HG03175 (cell line): Measurements from ENCODE around the gene TALDO1.
A peak's percentile ranks its signal among the peaks of the same experiment; 100 is the strongest.
"Not testable (repeated sequence)": the region's sequence is repeated elsewhere in the genome, so short reads cannot be mapped to it uniquely, and the experiment has no call there.

Source experiments
- ATAC-seq: cut with Tn5 transposase; IDR thresholded peaks from one replicate; pipeline ENCODE4 v1.9.1; 2021; ENCODE audit warnings: mild to moderate bottlenecking, moderate library complexity; ENCODE audit not compliant: unreplicated experiment

TALDO1 gene

DNA sequence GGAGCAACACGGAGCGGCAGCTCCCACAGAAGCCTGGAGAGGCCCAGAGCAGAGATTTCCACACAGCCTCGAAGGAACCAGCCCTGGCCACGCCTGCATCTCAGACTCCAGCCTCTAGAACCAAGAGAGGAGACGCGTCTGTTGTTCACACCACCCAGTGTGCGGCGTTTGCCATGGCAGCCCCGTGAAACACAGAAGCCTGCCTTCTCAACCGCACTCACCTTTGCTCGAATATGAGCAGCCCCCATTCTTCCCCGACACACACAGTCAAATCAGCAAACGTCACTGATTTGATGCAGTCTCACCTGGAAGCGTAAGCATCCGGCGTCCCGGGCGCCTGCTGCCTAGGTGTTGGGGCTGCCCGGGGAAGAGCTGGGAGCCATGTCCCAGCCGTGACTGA, 14.2 kb upstream of the TALDO1 start:
- ATAC-seq, result no peak

GRCh38 chr11:734541-734940, 12.7 kb upstream of the TALDO1 start:
- ATAC-seq, result not testable (repeated sequence)

- ATAC-seq, result no peak
Measured at GRCh38 chr11:737366-737765, 9.9 kb upstream of the TALDO1 start.

- ATAC-seq, result not testable (repeated sequence)
Measured at GRCh38 chr11:737899-738298, 9.4 kb upstream of the TALDO1 start.

DNA sequence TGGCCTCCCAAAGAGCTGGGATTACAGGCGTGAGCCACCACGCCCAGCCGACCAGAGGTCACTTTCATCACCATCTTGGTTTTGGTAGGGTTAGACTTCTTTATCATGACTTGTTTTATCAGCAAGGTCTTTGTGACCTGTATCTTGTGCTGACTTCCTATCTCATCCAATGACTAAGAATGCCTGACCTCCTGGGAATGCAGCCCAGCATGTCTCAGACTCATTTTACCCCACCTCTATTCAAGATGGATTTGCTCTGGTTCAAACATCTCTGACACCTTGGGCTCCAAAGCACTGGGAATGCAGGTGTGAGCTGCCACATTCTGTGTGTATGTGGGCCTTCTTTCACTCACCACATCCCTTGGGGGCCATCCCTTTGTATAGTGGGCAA, 5.1 kb upstream of the TALDO1 start:
- no peak for ATAC-seq

- no peak for ATAC-seq
Measured at GRCh38 chr11:742571-743201, 4.6 kb upstream of the TALDO1 start.

DNA sequence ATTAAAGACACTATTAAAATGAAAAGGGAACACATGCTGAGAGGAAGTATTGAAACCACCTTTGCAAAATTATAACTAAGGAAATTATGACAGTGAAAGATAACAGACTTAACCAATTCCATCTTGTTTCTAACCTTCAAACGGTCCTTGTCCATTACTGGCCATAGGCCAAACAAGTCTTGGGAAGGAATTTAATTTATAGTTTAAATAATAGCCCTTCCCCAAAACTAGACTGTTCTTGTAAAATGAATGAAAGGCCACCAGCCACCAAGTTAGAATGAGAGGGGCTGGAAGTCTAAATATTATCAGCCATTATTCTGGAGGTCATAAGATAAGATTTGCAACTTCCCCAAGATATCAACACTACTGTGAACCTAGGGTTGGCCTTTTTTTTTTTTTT, 1.8 kb upstream of the TALDO1 start:
- no peak for ATAC-seq

- peak; percentile 27 for ATAC-seq
Measured at GRCh38 chr11:746289-747157, 741 bp upstream of the TALDO1 start.

DNA sequence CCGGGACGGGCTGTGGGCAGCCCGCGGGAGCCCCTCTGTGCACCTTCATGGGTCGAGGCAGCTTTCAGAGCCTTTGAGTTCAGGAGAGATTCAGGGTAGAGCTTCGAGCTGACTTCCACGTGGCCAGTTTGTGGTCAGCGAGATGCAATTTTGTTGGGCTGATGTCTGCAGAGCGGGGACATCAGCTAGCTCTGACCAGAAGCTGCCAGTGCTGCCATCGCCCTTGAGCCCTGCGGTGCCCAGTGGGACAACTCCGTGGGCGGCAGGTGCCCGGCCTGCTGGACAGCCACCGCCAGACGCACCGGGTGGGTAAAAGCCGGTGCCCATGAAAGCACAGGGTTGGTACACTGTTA, 719 bp downstream of the TALDO1 start:
- ATAC-seq, result no peak

DNA sequence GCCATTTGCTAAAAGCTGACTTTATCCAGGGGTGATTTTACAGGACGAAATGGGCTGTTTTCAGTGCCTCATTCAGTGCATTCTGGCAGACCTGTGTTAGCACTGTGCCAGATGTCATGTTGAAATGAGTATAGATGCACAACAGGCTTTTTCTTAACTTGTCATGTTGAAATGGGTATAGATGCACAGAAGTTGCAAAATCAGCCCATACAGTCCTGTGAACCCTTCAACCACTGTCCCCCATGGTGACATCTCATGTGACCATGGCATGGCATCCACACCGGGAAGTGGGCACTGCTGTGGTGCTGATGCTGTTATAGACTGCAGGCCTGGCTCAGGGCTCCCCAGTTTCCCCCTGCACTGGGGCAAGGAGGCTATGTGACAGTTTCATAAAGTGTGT, 2.5 kb downstream of the TALDO1 start:
- no peak for ATAC-seq

DNA sequence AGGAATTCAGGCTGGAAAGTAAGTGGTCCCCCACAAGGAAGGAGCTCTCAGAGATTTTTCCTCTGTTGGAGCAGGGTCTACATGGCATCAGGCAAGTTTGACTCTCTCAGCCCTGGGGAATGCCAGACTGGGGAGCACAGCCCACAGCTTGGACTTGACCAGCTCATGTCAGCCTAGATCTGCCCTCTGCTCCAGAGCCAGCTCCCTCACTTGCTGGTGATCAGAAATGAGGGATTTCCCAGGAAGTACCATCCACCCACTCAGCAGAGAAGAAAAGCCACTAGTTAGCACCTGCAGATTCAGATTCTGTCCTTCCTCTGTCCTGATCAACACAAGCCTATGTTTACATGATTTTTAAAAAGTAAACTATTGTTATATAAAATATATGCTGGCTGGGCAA, 13.0 kb downstream of the TALDO1 start:
- ATAC-seq, result no peak

GRCh38 chr11:761526-762108, 14.4 kb downstream of the TALDO1 start:
- ATAC-seq, result no peak

- no peak for ATAC-seq
Measured at GRCh38 chr11:762421-763072, 15.3 kb downstream of the TALDO1 start.

- ATAC-seq, result no peak
Measured at GRCh38 chr11:763073-763463, 15.8 kb downstream of the TALDO1 start.

DNA sequence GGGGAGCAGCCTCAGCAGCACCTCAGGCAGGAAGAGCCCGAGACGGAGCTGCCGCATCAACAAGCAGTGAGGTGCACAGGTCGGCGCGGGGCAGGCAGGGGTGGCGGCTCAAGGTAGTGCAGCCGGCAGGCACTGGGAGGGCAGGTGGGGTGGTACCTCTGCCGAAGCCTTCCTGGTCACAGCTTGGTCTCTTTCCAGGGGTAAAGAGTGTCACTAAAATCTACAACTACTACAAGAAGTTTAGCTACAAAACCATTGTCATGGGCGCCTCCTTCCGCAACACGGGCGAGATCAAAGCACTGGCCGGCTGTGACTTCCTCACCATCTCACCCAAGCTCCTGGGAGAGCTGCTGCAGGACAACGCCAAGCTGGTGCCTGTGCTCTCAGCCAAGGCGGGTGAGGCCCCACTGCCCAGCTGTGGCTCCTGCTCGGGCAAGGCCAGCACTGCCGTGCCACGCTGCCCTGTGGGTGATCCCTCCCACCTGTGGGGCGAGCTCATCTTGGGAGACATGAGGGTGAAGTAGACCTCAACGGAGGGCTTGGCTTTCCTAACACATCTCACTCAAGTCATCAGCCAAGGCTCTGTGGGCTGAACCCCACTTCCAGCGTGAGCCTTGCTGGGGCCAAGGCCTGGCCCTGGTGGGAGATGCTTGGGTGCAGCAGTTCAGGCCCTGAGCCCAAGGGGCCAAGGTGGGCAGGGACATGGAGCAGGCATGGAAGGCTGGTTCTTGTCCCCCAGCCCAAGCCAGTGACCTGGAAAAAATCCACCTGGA, 16.5 kb downstream of the TALDO1 start:
- no peak for ATAC-seq

DNA sequence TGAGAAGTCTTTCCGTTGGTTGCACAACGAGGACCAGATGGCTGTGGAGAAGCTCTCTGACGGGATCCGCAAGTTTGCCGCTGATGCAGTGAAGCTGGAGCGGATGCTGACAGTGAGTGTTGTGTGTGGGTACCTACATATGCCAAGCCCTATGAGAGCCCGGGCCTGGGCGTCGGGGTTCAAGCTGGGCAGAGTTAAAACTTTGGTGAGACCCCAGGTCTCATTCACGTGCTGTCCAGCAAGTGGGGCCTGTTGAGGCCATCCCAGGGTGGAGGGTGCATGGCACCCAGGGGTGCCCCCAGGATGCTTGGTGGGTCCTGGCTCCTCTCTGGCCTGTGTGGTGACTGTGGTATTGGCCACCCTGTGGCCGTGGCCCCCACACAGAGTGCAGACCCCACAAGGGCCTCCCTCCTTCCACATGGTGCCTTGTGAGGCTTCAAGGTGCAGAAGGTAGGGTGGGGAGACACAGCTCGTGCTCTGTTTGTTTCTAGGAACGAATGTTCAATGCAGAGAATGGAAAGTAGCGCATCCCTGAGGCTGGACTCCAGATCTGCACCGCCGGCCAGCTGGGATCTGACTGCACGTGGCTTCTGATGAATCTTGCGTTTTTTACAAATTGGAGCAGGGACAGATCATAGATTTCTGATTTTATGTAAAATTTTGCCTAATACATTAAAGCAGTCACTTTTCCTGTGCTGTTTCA, 17.2 kb downstream of the TALDO1 start:
- no peak for ATAC-seq

DNA sequence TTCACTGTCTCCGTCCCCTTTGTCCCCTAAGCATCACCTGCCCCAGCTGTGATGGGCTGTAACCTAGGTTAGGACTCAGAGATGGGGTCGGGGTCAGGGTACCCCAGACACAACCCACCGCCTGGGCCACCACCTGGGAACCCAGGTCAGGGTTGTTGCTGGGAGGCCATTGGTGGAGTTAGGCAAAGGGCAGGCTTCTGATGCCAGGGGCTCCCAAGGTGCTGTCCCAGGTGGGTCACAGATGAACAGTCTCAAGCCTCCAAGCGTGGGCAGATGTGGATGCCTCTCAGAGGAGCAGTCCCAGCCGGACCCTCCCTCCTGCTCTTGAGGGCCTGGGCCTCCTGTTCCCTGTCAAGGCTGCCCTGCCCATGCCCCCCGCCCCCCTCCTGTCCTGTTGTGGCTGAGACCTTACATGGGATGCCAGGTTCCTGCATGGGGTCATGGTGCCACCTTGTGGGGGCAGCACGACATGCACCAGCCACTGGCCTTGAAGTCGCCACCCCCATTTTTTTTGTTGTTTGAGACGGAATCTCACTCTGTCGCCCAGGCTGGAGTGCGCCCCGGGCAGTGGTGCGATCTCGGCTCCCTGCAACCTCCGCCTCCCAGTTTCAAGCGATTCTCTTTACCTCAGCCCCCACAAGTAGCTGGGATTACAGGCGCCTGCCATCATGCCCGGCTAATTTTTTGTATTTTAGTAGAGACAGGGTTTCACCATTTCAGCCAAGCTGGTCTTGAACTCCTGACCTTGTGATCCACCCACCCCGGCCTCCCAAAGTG, 17.9 kb downstream of the TALDO1 start:
- no peak for ATAC-seq

GRCh38 chr11:765802-766091, 18.5 kb downstream of the TALDO1 start:
- ATAC-seq, result no peak

- no peak for ATAC-seq
Measured at GRCh38 chr11:766106-766935, 19.1 kb downstream of the TALDO1 start.
